LNCAP (cell line): ENCODE measurements around the gene MKRN1.

Experiments used
- CTCF ChIP-seq: fragments of 450-650 bp; IDR thresholded peaks from 2 replicates; pipeline ENCODE4 v1.5.1; 2017; ENCODE audit warnings: mild to moderate bottlenecking

MKRN1 gene

DNA sequence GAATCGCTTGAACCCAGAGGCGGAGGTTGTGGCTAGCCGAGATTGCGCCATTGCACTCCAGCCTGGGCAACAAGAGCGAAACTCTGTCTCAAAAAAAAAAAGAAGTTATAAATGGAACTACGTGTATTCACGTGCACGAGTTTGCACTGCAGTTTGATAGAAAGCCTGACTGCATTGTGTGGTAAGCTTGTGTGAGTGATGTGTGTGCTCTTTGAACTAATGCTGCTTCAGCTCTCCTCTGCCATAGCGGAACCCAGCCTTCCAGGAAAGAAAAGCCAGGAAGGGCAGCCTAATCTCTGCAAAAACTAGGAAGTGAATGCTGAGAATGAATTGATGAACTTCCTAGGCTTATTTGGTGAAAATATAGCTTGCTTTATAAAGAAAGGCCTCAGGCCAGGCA, 15.6 kb upstream of the MKRN1 start:
- no peak for TF ChIP-seq CTCF

DNA sequence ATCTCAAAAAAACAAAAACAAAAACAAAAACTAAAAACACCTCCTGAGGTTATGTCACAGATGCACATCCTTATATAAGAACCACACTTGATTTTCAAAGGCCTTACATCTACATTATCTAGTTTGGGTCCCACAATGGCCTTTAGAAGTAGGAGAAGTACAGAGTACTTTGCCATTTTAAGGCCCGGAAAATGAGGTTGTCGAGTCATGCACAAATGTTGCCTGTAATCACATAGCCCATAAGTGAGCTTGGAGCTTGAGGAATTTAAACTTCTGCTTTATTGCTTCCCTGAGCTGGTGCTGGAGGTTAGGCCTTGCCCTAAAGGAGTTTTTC, 9.7 kb upstream of the MKRN1 start:
- no peak for TF ChIP-seq CTCF

DNA sequence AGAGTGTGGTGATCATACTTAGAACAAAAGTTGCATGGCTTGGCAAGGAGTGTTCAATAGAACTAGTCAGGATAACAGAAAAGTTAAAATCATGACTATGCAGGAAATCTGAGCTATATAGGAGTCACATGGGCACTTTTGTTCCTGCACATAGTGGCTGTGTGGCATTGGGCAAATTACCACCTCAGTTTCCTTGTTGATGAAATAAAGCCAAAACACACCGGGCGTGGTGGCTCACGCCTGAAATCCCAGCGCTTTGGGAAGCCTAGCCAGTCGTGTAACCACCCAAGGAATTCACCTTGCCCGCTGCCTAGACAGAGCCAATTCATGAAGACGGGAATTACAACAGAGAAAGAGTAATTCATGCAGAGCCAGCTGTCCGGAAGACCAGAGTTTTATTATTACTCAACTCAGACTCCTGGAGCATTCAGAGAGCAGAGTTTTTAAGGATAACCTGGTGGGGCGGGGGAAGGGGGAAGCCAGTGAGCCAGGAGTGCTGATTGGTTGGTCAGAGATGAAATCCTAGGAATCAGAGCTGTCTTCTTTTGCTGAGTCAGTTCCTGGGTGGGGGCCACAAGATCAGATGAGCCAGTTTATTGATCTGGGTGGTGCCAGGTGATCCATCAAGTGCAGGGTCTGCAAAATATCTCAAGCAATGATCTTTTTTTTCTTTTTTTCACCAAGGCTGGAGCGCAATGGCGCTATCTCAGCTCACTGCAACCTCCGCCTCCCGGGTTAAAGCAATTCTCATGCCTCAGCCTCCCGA, 6.4 kb upstream of the MKRN1 start:
- no peak for TF ChIP-seq CTCF

DNA sequence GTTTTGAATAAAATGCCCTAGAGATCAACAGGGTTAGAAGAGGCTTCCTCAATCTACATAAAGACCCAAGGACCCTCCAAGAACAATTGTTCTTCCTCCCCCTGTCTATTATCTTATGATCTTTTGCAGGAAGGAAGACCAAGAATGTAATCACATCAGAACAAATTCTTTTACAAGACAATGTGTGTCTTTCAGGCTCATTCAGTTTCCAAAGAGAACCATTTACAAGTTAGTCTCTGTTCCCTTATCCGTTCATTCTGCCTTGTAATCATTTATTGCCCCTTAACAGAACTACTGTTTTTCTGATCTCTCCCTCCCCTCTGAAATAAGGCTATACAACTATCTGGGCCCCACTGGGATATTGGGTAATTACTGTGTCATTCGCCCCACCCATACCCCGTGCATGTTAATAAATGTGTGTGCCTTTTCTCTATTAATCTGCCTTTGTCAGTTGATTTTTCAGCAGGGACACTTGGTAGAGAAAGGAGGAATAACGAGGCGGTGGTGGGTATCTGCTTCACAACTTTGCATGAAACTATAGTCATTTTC, 5.7 kb upstream of the MKRN1 start:
- TF ChIP-seq CTCF: no peak

DNA sequence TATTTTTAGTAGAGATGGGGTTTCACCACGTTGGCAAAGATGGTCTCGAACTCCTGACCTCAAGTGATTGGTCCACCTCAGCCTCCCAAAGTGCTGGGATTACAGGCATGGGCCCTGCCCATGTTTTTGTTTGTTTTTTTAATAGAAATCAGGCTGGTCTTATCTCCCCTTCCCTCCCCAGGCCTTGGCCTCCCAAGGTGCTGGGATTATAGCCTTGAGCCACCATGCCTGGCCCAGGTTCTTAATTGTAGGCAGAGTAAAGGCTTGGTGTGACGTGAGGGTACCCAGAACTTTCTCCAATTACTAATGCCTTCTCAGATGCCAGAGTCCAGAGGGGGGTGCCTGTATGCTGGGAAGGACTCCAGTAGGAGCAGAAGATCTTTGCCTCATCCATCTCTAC, 5.2 kb upstream of the MKRN1 start:
- TF ChIP-seq CTCF: no peak

DNA sequence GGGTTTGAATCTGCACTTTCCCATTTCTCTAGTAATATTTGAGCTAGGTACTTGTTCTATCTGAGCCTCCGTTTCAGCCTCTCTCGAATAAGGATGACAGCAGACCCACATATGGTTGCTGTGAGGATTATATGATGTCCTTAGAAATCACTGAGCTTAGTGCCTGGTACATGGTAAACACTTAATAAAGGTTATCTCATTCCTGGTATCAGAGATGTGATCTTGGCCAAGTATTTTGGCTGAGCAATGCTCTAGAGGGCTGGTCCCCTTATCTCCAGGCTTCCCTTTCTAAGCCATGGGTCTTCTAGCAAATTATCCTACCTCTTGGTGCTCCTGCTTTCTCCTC, 407 bp upstream of the MKRN1 start:
- TF ChIP-seq CTCF: no peak

GRCh38 chr7:140478246-140479061, 851 bp downstream of the MKRN1 start:
- TF ChIP-seq CTCF: no peak
